ENCODE data around the gene ATP8A1.
"Not testable (repeated sequence)": the region's sequence is repeated elsewhere in the genome, so short reads cannot be mapped to it uniquely, and the experiment has no call there.

The ATP8A1 gene

GRCh38 chr4:42656944-42657792 lies at the start of gene ATP8A1:
Gene ATP8A1 (minus strand): TSS chr4:42657105. CDS start chr4:42656873, 232 bp downstream.
- peak; percentile 83 to 92 for DNase-seq (ENCODE audit: low read depth in 1 of 2, low spot score in 1 of 2)

GRCh38 chr4:42706086-42706485 lies 49.2 kb upstream of the ATP8A1 start:
- no peak for DNase-seq (ENCODE audit: low read depth in 1 of 2, low spot score in 1 of 2)

- no peak for DNase-seq (ENCODE audit: low read depth in 1 of 2, low spot score in 1 of 2)
Measured at GRCh38 chr4:42703813-42704212, 46.9 kb upstream of the ATP8A1 start.

- no peak for DNase-seq (ENCODE audit: low read depth in 1 of 2, low spot score in 1 of 2)
Measured at GRCh38 chr4:42702895-42703294, 46.0 kb upstream of the ATP8A1 start.

GRCh38 chr4:42701780-42702179 lies 44.9 kb upstream of the ATP8A1 start:
- DNase-seq (ENCODE audit: low read depth in 1 of 2, low spot score in 1 of 2): not testable (repeated sequence)

- DNase-seq (ENCODE audit: low read depth in 1 of 2, low spot score in 1 of 2): no peak
Measured at GRCh38 chr4:42690537-42690936, 33.6 kb upstream of the ATP8A1 start.

GRCh38 chr4:42683393-42683792 lies 26.5 kb upstream of the ATP8A1 start:
- DNase-seq (ENCODE audit: low read depth in 1 of 2, low spot score in 1 of 2): no peak

- no peak for DNase-seq (ENCODE audit: low read depth in 1 of 2, low spot score in 1 of 2)
Measured at GRCh38 chr4:42678512-42678911, 21.6 kb upstream of the ATP8A1 start.

- no peak for DNase-seq (ENCODE audit: low read depth in 1 of 2, low spot score in 1 of 2)
Measured at GRCh38 chr4:42676066-42676951, 19.4 kb upstream of the ATP8A1 start.

- DNase-seq (ENCODE audit: low read depth in 1 of 2, low spot score in 1 of 2): no peak
Measured at GRCh38 chr4:42673082-42673425, 16.1 kb upstream of the ATP8A1 start.

GRCh38 chr4:42672359-42673081 lies 15.6 kb upstream of the ATP8A1 start:
- no peak for DNase-seq (ENCODE audit: low read depth in 1 of 2, low spot score in 1 of 2)

- DNase-seq (ENCODE audit: low read depth in 1 of 2, low spot score in 1 of 2): peak in 1 of 2 donors; percentile 8
Measured at GRCh38 chr4:42671431-42672194, 14.7 kb upstream of the ATP8A1 start.

- DNase-seq (ENCODE audit: low read depth in 1 of 2, low spot score in 1 of 2): no peak
Measured at GRCh38 chr4:42658261-42658660, 1.4 kb upstream of the ATP8A1 start.

- DNase-seq (ENCODE audit: low read depth in 1 of 2, low spot score in 1 of 2): no peak
Measured at GRCh38 chr4:42656679-42656943, 294 bp downstream of the ATP8A1 start.

- DNase-seq (ENCODE audit: low read depth in 1 of 2, low spot score in 1 of 2): peak; percentile 14 to 18
Measured at GRCh38 chr4:42655921-42656678, 805 bp downstream of the ATP8A1 start.

- no peak for DNase-seq (ENCODE audit: low read depth in 1 of 2, low spot score in 1 of 2)
Measured at GRCh38 chr4:42655269-42655637, 1.7 kb downstream of the ATP8A1 start.

- no peak for DNase-seq (ENCODE audit: low read depth in 1 of 2, low spot score in 1 of 2)
Measured at GRCh38 chr4:42654631-42655268, 2.2 kb downstream of the ATP8A1 start.

- no peak for DNase-seq (ENCODE audit: low read depth in 1 of 2, low spot score in 1 of 2)
Measured at GRCh38 chr4:42653626-42654560, 3.0 kb downstream of the ATP8A1 start.
